Hepatocyte (in vitro differentiated cells): Measurements from ENCODE around the gene COL5A1. TPM values are rescaled to one million over a fixed set of nuclear protein-coding genes. Genes with fewer than 3 reads are reported as not detected.
"Not testable (repeated sequence)": the region's sequence is repeated elsewhere in the genome, so short reads cannot be mapped to it uniquely, and the experiment has no call there.

ENCODE experiments used
- DNase-seq: peaks from one replicate; pipeline ENCODE4 v3.0.0-alpha.2; 2016; ENCODE audit warnings: low spot score
- H2AFZ ChIP-seq: fragments of 200-600 bp; sonication (generic); 2 replicates; pipeline ENCODE4 v1.6.0; 2016; ENCODE audit warnings: antibody characterized with exemption, mild to moderate bottlenecking
- H3K27ac ChIP-seq: fragments of 200-600 bp; sonication (generic); 2 replicates; pipeline ENCODE4 v1.5.1; 2016; ENCODE audit warnings: mild to moderate bottlenecking
- H3K27me3 ChIP-seq: fragments of 200-600 bp; sonication (generic); 2 replicates; pipeline ENCODE4 v1.6.1; 2016
- H3K36me3 ChIP-seq: fragments of 200-600 bp; sonication (generic); replicated peaks from 2 replicates; pipeline ENCODE4 v1.5.1; 2016; ENCODE audit warnings: low read depth; ENCODE audit not compliant: insufficient read depth
- H3K4me1 ChIP-seq: fragments of 200-600 bp; sonication (generic); 2 replicates; pipeline ENCODE4 v1.5.1; 2016; ENCODE audit warnings: mild to moderate bottlenecking, moderate library complexity; ENCODE audit not compliant: insufficient read depth
- H3K4me2 ChIP-seq: fragments of 200-600 bp; sonication (generic); 2 replicates; pipeline ENCODE4 v1.6.0; 2016
- H3K4me3 ChIP-seq: fragments of 200-600 bp; sonication (generic); 2 replicates; pipeline ENCODE4 v1.5.1; 2016; ENCODE audit warnings: mild to moderate bottlenecking
- H3K79me2 ChIP-seq: fragments of 200-600 bp; sonication (generic); 2 replicates; pipeline ENCODE4 v1.6.0; 2017; ENCODE audit warnings: mild to moderate bottlenecking
- H3K9me2 ChIP-seq: fragments of 200-600 bp; sonication (generic); replicated peaks from 2 replicates; pipeline ENCODE4 v1.6.0; 2017; ENCODE audit warnings: mild to moderate bottlenecking; ENCODE audit not compliant: insufficient read depth
- H3K9me3 ChIP-seq: fragments of 200-600 bp; sonication (generic); 2 replicates; pipeline ENCODE4 v1.5.1; 2016; ENCODE audit warnings: low read depth, mild to moderate bottlenecking
- H4K20me1 ChIP-seq: fragments of 200-600 bp; sonication (generic); 2 replicates; pipeline ENCODE4 v1.6.0; 2016; ENCODE audit warnings: mild to moderate bottlenecking; ENCODE audit not compliant: insufficient read depth, poor library complexity, severe bottlenecking
- EZH2 ChIP-seq: fragments of 200-600 bp; sonication (generic); IDR thresholded peaks from 2 replicates; pipeline ENCODE4 v1.6.1; 2016; ENCODE audit warnings: antibody characterized with exemption, mild to moderate bottlenecking, borderline replicate concordance
- EZH2phosphoT487 ChIP-seq: fragments of 200-600 bp; sonication (generic); IDR thresholded peaks from one replicate; pipeline ENCODE4 v1.6.1; 2018; ENCODE audit warnings: antibody characterized with exemption, mild to moderate bottlenecking, low read depth, moderate library complexity; ENCODE audit not compliant: unreplicated experiment, severe bottlenecking
- WGBS: methylation state at CpG from one replicate; pipeline ENCODE4 v1.1.6; 2016; ENCODE audit warnings: low lambda C conversion rate; ENCODE audit errors: missing lambda C conversion rate; 5-methylcytosine and 5-hydroxymethylcytosine counted together
- polyA plus RNA-seq: library from polyadenylated mRNA; unstranded; fragments of >200 nt; fragmentation: Nextera tagmentation; extraction: Ambion mirVana; gene quantifications from 2 replicates; pipeline ENCODE4 v1.2.1, GENCODE V29; 2016
- total RNA-seq: library from RNA; depleted of rRNA; stranded (reverse); fragments of >200 nt; gene quantifications from 2 replicates; pipeline ENCODE4 v1.2.3, GENCODE V29; 2014
- TF ChIP-seq, protein P1 (sequence below): fragments of 200-600 bp; sonication (generic); IDR thresholded peaks from 2 replicates; pipeline ENCODE4 v1.5.1; 2016; ENCODE audit warnings: antibody characterized with exemption, mild to moderate bottlenecking; ENCODE audit not compliant: poor library complexity

COL5A1 gene
- total and polyA plus RNA-seq, 2 experiments from 2014 or later: 342 to 347 TPM

DNA sequence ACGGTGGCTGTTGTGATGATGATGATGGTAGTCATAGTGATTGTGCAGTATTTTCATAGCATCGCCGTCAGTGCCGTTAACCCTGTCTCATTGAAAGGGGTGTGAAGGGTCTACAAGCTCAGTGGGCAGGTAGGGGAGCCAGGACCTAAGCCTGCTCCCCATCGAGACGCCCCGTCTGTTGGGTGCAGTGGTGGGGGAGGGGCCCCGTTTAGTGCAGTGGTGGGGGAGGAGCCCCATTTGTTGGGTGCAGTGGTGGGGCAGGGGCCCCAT is 68.6 kb downstream of the COL5A1 start:
- DNase-seq: no peak
- Histone ChIP-seq H3K4me1 (peaks cover 33% of the 10 kb centered on the region), H3K9me2 (no peaks in the 10 kb centered on the region), H4K20me1 (peaks cover 47% of the 10 kb centered on the region), H3K36me3 (no peaks in the 10 kb centered on the region), H3K27me3 (no peaks in the 10 kb centered on the region), H3K9me3 (no peaks in the 10 kb centered on the region), H3K4me3 (no peak overlapping the region), H3K27ac (peak overlapping the region; percentile 98), H2AFZ (no peak overlapping the region), H3K4me2 (no peak overlapping the region), H3K79me2 (peaks cover 63% of the 10 kb centered on the region)
- no peak for TF ChIP-seq EZH2phosphoT487
- no peak for TF ChIP-seq EZH2
- TF ChIP-seq, protein P1, sequence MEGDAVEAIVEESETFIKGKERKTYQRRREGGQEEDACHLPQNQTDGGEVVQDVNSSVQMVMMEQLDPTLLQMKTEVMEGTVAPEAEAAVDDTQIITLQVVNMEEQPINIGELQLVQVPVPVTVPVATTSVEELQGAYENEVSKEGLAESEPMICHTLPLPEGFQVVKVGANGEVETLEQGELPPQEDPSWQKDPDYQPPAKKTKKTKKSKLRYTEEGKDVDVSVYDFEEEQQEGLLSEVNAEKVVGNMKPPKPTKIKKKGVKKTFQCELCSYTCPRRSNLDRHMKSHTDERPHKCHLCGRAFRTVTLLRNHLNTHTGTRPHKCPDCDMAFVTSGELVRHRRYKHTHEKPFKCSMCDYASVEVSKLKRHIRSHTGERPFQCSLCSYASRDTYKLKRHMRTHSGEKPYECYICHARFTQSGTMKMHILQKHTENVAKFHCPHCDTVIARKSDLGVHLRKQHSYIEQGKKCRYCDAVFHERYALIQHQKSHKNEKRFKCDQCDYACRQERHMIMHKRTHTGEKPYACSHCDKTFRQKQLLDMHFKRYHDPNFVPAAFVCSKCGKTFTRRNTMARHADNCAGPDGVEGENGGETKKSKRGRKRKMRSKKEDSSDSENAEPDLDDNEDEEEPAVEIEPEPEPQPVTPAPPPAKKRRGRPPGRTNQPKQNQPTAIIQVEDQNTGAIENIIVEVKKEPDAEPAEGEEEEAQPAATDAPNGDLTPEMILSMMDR: no peak
- 87% methylated on average over 8 of the region's 8 CpGs for WGBS

DNA sequence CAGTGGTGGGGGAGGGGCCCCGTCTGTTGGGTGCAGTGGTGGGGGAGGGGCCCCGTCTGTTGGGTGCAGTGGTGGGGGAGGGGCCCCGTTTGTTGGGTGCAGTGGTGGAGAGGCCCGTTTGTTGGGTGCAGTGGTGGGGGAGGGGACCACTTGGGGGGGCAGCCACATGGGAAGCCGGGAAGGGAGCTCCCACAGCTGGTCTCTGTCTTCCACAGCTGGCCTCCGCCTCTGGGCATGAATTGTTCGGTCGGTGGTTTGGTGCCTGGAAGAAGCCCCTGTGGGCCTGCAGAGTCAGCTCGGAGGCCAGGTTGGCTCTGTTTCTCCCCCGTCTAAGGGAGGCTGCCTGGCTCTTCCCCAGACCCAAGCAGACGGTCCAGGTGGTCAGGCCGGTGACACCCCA is 69.3 kb downstream of the COL5A1 start:
- no peak overlapping the region for H3K4me2 ChIP-seq

DNA sequence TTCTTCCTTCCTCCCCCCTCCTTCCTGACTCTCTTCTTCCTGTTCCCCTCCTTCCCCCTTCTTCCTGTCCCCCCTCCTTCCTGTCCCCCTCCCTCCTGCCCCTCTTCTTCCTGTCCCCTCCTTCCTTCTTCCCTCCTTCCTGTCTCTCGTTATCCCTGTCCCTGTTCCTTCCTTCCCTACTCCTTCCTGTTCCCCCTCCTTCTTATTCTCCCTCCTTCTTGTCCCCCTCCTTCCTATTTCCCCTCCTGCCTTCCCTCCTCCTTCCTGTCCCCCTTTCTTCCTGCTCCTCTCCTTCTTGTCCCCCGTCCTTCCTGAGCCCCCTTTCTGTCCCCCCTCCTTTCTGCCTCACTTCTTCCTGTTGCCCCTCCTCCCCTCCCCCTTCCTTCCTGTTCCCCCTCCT is 70.6 kb downstream of the COL5A1 start:
- no peaks in the 10 kb centered on the region for H3K9me2 ChIP-seq
- no peak overlapping the region for H3K4me2 ChIP-seq
- no peak overlapping the region for H3K4me3 ChIP-seq
- H3K9me3 ChIP-seq: no peaks in the 10 kb centered on the region
- no CpG with 5 or more reads among the region's 2 CpGs for WGBS
- TF ChIP-seq, protein P1: no peak
- TF ChIP-seq EZH2phosphoT487 (no peak), EZH2 (no peak)
- peaks cover 57% of the 10 kb centered on the region for H4K20me1 ChIP-seq
- H3K36me3 ChIP-seq: no peaks in the 10 kb centered on the region
- H3K79me2 ChIP-seq: peaks cover 52% of the 10 kb centered on the region
- H2AFZ ChIP-seq: no peak overlapping the region
- H3K4me1 ChIP-seq: peaks cover 22% of the 10 kb centered on the region
- no peaks in the 10 kb centered on the region for H3K27me3 ChIP-seq
- no peak overlapping the region for H3K27ac ChIP-seq
- DNase-seq: no peak

More for the DNA sequence above, 69.3 kb downstream of the COL5A1 start:
- H3K36me3 ChIP-seq: no peaks in the 10 kb centered on the region
- TF ChIP-seq, protein P1: no peak
- TF ChIP-seq EZH2phosphoT487 (no peak), EZH2 (no peak)
- DNase-seq: no peak
- peaks cover 49% of the 10 kb centered on the region for H4K20me1 ChIP-seq
- no peaks in the 10 kb centered on the region for H3K27me3 ChIP-seq
- H3K4me1 ChIP-seq: peaks cover 33% of the 10 kb centered on the region
- peaks cover 56% of the 10 kb centered on the region for H3K79me2 ChIP-seq
- H3K4me3 ChIP-seq: no peak overlapping the region
- H3K9me3 ChIP-seq: no peaks in the 10 kb centered on the region
- no peaks in the 10 kb centered on the region for H3K9me2 ChIP-seq
- H3K27ac ChIP-seq: no peak overlapping the region
- no peak overlapping the region for H2AFZ ChIP-seq
- 88% methylated on average over 7 of the region's 12 CpGs for WGBS

DNA sequence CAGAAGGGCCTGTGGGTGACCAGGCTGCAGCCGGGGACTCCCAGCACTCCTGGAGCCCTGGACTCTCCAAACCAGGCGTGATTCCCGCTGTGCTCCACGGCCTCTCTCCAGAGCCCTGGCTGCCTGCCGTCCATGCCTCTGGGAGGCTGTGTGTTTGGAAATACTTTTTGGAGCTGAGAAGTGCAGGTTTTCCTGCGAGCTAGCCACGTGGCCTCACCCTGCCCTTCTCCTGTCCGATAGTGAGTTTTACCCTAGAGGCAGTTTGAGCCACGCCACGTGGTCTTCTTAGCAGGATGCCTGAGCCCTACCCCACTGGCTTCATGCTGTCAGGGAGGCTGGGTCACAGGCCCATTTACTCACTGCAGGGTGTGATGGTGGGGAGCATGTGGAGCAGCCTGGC is 71.3 kb downstream of the COL5A1 start:
- peaks cover 55% of the 10 kb centered on the region for H3K79me2 ChIP-seq
- H3K4me3 ChIP-seq: no peak overlapping the region
- no peak for DNase-seq
- H4K20me1 ChIP-seq: peaks cover 60% of the 10 kb centered on the region
- TF ChIP-seq, protein P1: no peak
- no peak for TF ChIP-seq EZH2
- TF ChIP-seq EZH2phosphoT487: no peak
- no peaks in the 10 kb centered on the region for H3K9me2 ChIP-seq
- H3K9me3 ChIP-seq: no peaks in the 10 kb centered on the region
- peaks cover 15% of the 10 kb centered on the region for H3K4me1 ChIP-seq
- no peak overlapping the region for H2AFZ ChIP-seq
- H3K27ac ChIP-seq: no peak overlapping the region
- 85% methylated on average over 10 of the region's 10 CpGs for WGBS
- no peaks in the 10 kb centered on the region for H3K36me3 ChIP-seq
- no peaks in the 10 kb centered on the region for H3K27me3 ChIP-seq
- H3K4me2 ChIP-seq: no peak overlapping the region

DNA sequence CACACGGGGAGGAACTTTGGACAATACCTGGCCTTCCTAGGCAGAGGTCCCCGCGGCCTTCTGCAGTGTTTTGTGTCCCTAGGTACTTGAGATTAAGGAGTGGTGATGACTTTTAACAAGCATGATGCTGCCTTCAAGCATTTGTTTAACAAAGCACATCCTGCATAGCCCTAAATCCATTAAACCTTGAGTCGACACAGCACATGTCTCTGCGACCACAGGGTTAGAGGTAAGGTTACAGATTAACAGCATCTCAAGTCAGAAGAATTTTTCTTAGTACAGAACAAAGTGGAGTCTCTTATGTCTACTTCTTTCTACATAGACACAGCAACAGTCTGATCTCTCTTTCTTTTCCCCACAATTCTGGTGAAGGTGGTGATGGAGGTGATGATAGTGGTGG is 73.9 kb downstream of the COL5A1 start:
- not testable (repeated sequence) for H3K27ac ChIP-seq, H3K36me3 ChIP-seq, H3K4me1 ChIP-seq, H3K4me2 ChIP-seq, H2AFZ ChIP-seq, DNase-seq, H3K27me3 ChIP-seq, H3K4me3 ChIP-seq, H3K9me2 ChIP-seq, H3K9me3 ChIP-seq
- 57% methylated on average over 5 of the region's 5 CpGs for WGBS
- Histone ChIP-seq H4K20me1 (peaks cover 64% of the 10 kb centered on the region), H3K79me2 (peaks cover 33% of the 10 kb centered on the region)
